ENCODE data around the gene PHETA1. TPM values are rescaled to one million over a fixed set of nuclear protein-coding genes. Genes with fewer than 3 reads are reported as not detected.

Gene PHETA1
- total and polyA plus RNA-seq, 2 of the 13 experiments (the other 11 are each of a cell fraction or from before 2014, with no cell fraction given): 11.3 to 20.8 TPM

GRCh38 chr12:111361717-111362576 lies 6.9 kb downstream of the PHETA1 start (continued):
- TF ChIP-seq, protein P1, sequence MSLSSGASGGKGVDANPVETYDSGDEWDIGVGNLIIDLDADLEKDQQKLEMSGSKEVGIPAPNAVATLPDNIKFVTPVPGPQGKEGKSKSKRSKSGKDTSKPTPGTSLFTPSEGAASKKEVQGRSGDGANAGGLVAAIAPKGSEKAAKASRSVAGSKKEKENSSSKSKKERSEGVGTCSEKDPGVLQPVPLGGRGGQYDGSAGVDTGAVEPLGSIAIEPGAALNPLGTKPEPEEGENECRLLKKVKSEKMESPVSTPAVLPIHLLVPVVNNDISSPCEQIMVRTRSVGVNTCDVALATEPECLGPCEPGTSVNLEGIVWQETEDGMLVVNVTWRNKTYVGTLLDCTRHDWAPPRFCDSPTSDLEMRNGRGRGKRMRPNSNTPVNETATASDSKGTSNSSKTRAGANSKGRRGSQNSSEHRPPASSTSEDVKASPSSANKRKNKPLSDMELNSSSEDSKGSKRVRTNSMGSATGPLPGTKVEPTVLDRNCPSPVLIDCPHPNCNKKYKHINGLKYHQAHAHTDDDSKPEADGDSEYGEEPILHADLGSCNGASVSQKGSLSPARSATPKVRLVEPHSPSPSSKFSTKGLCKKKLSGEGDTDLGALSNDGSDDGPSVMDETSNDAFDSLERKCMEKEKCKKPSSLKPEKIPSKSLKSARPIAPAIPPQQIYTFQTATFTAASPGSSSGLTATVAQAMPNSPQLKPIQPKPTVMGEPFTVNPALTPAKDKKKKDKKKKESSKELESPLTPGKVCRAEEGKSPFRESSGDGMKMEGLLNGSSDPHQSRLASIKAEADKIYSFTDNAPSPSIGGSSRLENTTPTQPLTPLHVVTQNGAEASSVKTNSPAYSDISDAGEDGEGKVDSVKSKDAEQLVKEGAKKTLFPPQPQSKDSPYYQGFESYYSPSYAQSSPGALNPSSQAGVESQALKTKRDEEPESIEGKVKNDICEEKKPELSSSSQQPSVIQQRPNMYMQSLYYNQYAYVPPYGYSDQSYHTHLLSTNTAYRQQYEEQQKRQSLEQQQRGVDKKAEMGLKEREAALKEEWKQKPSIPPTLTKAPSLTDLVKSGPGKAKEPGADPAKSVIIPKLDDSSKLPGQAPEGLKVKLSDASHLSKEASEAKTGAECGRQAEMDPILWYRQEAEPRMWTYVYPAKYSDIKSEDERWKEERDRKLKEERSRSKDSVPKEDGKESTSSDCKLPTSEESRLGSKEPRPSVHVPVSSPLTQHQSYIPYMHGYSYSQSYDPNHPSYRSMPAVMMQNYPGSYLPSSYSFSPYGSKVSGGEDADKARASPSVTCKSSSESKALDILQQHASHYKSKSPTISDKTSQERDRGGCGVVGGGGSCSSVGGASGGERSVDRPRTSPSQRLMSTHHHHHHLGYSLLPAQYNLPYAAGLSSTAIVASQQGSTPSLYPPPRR (CRISPR knock-in tag; IDR thresholded peaks at IDR 0.05; ENCODE audit: borderline replicate concordance): no peak
- TF ChIP-seq UBTF (CRISPR knock-in tag; IDR thresholded peaks at IDR 0.05): peak; percentile 47; the same call in 1 of the 2 replicates
- no peak for TF ChIP-seq ELF4 (CRISPR knock-in tag; IDR thresholded peaks at IDR 0.05; ENCODE audit: borderline replicate concordance)
- no peak for TF ChIP-seq ETS1 (CRISPR knock-in tag; IDR thresholded peaks at IDR 0.05)
- TF ChIP-seq ZEB1 (IDR thresholded peaks at IDR 0.05; ENCODE audit: insufficient replicate concordance, low read depth): peak; percentile 28
- 0 out of 2 replicates have a peak, but pooled peaks have one; percentile 16 for TF ChIP-seq ZNF263 (CRISPR knock-in tag; IDR thresholded peaks at IDR 0.05)
- TF ChIP-seq HNRNPUL1 (IDR thresholded peaks at IDR 0.05; ENCODE audit: low read depth, low read length): no peak
- no peak for TF ChIP-seq REL (CRISPR knock-in tag; conservative IDR thresholded peaks at IDR 0.05)
- TF ChIP-seq LCORL (IDR thresholded peaks at IDR 0.05): no peak
- no peak for TF ChIP-seq LCORL (CRISPR knock-in tag; IDR thresholded peaks at IDR 0.05)
- no peak for TF ChIP-seq MZF1 (CRISPR knock-in tag; IDR thresholded peaks at IDR 0.05; ENCODE audit: borderline replicate concordance)
- TF ChIP-seq HDAC6 (IDR thresholded peaks at IDR 0.05; ENCODE audit: low read depth, low read length): no peak
